HepG2 (cell line): ENCODE measurements around the gene MARF1. TPM values are rescaled to one million over a fixed set of nuclear protein-coding genes. Genes with fewer than 3 reads are reported as not detected.

ENCODE experiments used
- AHR ChIP-seq: IDR thresholded peaks from 2 replicates; pipeline ENCODE4 v1.6.1; 2018; ENCODE audit warnings: missing genetic modification reagents, missing compliant biosample characterization
- ATF7 ChIP-seq, 2 experiments: fragments of 450-650 bp in 1 of 2; sonication (generic) in 1 of 2; formaldehyde crosslinking in 1 of 2; IDR thresholded peaks; 2 replicates each; pipeline versions ENCODE4 v1.4.0 to v1.6.1; 2016 to 2020; ENCODE audit warnings: antibody characterized with exemption in 1 of 2, mild to moderate bottlenecking in 1 of 2, missing genetic modification reagents in 1 of 2
- EHMT2 ChIP-seq: fragments of 200-600 bp; sonication (generic); IDR thresholded peaks from 2 replicates; pipeline ENCODE4 v1.7.0; 2017; ENCODE audit warnings: antibody characterized with exemption, low read depth, low read length, borderline replicate concordance
- HES4 ChIP-seq: sonication (generic); formaldehyde crosslinking; IDR thresholded peaks from 2 replicates; pipeline ENCODE4 v1.9.0; 2021; ENCODE audit warnings: mild to moderate bottlenecking, missing genetic modification reagents, borderline replicate concordance
- TBL1XR1 ChIP-seq: fragments of 150-350 bp; IDR thresholded peaks from 2 replicates; pipeline ENCODE4 v1.6.1; 2014; ENCODE audit warnings: borderline replicate concordance, low read length; ENCODE audit not compliant: partially characterized antibody
- TCF12 ChIP-seq, 2 experiments: fragments of 450-650 bp in 1 of 2; sonication (generic) in 1 of 2; formaldehyde crosslinking in 1 of 2; IDR thresholded peaks; 2 replicates each; pipeline versions ENCODE4 v1.6.1 to v1.8.0; 2017 to 2022; ENCODE audit warnings: antibody characterized with exemption in 1 of 2, mild to moderate bottlenecking in 1 of 2, missing genetic modification reagents in 1 of 2, moderate library complexity in 1 of 2
- THYN1 ChIP-seq: sonication (generic); formaldehyde crosslinking; IDR thresholded peaks from 2 replicates; pipeline ENCODE4 v1.8.1; 2023; ENCODE audit warnings: low read depth, mild to moderate bottlenecking, moderate library complexity, missing genetic modification reagents, borderline replicate concordance
- ZNF549 ChIP-seq: sonication (generic); formaldehyde crosslinking; IDR thresholded peaks from 2 replicates; pipeline ENCODE4 v1.5.0; 2020; ENCODE audit warnings: missing genetic modification reagents
- polyA plus RNA-seq, 8 experiments: library from polyadenylated mRNA; depleted of rRNA in 3 of 8; stranded (reverse) in 7 of 8; unstranded in 1 of 8; fragments of >200 nt; fragmentation: Illumina TruSeq in 4 of 8; extraction: Trizol in 4 of 8; gene quantifications; 2 replicates each; pipeline versions ENCODE4 v1.2.1 to v1.2.3, GENCODE V29; 2011 to 2016; ENCODE audit warnings: low read depth in 4 of 8, missing spikeins in 1 of 8, mixed read lengths in 1 of 8; ENCODE audit not compliant: insufficient read depth in 1 of 8
- total RNA-seq, 5 experiments: library from RNA; depleted of rRNA; stranded (reverse); fragments of >200 nt; fragmentation: Illumina TruSeq; extraction: Trizol; gene quantifications; 2 replicates each; pipeline ENCODE4 v1.2.3, GENCODE V29; 2016; ENCODE audit warnings: low read depth in 1 of 5
- TF ChIP-seq, protein P1 (sequence below): sonication (generic); formaldehyde crosslinking; conservative IDR thresholded peaks from 2 replicates; pipeline ENCODE4 v1.4.0; 2020; ENCODE audit warnings: mild to moderate bottlenecking, missing genetic modification reagents, moderate library complexity
- TF ChIP-seq, protein P2 (sequence below): sonication (generic); formaldehyde crosslinking; IDR thresholded peaks from 2 replicates; pipeline ENCODE4 v1.8.1; 2022; ENCODE audit warnings: low read depth, mild to moderate bottlenecking, missing genetic modification reagents
- TF ChIP-seq, protein P3 (sequence below): sonication (generic); formaldehyde crosslinking; IDR thresholded peaks from 2 replicates; pipeline ENCODE4; 2020; ENCODE audit warnings: missing genetic modification reagents, mild to moderate bottlenecking, borderline replicate concordance
- TF ChIP-seq, protein P4 (sequence below): IDR thresholded peaks from 2 replicates; pipeline ENCODE4 v1.6.1; 2016; ENCODE audit warnings: low read depth, missing genetic modification reagents, missing compliant biosample characterization

The MARF1 gene
- total and polyA plus RNA-seq, 2 of the 13 experiments (the other 11 are each of a cell fraction or from before 2014, with no cell fraction given), result 8.7 to 20.7 TPM

DNA sequence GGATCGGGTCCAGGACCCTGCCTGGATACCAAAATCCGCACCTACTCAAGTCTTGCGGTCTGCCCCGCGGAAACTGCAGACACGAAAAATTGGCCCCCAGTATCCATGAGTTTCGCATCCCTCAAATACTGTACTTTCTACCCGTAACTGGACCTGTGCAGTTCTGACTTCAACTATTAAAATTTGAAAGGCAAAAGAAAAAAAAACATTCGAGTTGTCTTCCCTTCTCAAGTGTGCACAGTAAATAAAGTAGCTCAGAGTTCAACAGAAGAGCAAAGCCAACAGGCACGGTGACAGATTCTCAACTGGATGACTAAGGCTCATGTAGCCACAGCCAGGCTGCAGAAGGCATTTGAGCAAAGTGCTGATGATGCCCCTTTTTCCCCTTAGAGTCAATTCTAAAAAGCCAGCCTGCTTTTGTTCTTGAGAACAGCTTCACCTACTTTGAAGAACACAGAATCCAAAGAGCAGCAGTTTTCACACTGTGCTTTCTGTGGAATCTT is 32.5 kb downstream of the MARF1 start (continued):
- TF ChIP-seq, protein P1, sequence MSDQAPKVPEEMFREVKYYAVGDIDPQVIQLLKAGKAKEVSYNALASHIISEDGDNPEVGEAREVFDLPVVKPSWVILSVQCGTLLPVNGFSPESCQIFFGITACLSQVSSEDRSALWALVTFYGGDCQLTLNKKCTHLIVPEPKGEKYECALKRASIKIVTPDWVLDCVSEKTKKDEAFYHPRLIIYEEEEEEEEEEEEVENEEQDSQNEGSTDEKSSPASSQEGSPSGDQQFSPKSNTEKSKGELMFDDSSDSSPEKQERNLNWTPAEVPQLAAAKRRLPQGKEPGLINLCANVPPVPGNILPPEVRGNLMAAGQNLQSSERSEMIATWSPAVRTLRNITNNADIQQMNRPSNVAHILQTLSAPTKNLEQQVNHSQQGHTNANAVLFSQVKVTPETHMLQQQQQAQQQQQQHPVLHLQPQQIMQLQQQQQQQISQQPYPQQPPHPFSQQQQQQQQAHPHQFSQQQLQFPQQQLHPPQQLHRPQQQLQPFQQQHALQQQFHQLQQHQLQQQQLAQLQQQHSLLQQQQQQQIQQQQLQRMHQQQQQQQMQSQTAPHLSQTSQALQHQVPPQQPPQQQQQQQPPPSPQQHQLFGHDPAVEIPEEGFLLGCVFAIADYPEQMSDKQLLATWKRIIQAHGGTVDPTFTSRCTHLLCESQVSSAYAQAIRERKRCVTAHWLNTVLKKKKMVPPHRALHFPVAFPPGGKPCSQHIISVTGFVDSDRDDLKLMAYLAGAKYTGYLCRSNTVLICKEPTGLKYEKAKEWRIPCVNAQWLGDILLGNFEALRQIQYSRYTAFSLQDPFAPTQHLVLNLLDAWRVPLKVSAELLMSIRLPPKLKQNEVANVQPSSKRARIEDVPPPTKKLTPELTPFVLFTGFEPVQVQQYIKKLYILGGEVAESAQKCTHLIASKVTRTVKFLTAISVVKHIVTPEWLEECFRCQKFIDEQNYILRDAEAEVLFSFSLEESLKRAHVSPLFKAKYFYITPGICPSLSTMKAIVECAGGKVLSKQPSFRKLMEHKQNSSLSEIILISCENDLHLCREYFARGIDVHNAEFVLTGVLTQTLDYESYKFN (CRISPR knock-in tag), result peak; percentile 96
- TF ChIP-seq, protein P2, sequence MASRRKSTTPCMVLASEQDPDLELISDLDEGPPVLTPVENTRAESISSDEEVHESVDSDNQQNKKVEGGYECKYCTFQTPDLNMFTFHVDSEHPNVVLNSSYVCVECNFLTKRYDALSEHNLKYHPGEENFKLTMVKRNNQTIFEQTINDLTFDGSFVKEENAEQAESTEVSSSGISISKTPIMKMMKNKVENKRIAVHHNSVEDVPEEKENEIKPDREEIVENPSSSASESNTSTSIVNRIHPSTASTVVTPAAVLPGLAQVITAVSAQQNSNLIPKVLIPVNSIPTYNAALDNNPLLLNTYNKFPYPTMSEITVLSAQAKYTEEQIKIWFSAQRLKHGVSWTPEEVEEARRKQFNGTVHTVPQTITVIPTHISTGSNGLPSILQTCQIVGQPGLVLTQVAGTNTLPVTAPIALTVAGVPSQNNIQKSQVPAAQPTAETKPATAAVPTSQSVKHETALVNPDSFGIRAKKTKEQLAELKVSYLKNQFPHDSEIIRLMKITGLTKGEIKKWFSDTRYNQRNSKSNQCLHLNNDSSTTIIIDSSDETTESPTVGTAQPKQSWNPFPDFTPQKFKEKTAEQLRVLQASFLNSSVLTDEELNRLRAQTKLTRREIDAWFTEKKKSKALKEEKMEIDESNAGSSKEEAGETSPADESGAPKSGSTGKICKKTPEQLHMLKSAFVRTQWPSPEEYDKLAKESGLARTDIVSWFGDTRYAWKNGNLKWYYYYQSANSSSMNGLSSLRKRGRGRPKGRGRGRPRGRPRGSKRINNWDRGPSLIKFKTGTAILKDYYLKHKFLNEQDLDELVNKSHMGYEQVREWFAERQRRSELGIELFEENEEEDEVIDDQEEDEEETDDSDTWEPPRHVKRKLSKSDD, result no peak
- TF ChIP-seq EHMT2 (no peak), ATF7 (IDR thresholded peaks at IDR 0.05) (no peak), ATF7 (CRISPR knock-in tag; IDR thresholded peaks at IDR 0.05) (peak; percentile 44; the same call in 1 of the 2 replicates), TCF12 (IDR thresholded peaks at IDR 0.05) (no peak), TCF12 (CRISPR knock-in tag; IDR thresholded peaks at IDR 0.05) (0 out of 2 replicates have a peak, but pooled peaks have one; percentile 15), ZNF549 (CRISPR knock-in tag) (no peak), THYN1 (CRISPR knock-in tag) (no peak), AHR (CRISPR knock-in tag) (no peak), TBL1XR1 (peak; percentile 59), HES4 (CRISPR knock-in tag) (no peak)
- TF ChIP-seq, protein P3, sequence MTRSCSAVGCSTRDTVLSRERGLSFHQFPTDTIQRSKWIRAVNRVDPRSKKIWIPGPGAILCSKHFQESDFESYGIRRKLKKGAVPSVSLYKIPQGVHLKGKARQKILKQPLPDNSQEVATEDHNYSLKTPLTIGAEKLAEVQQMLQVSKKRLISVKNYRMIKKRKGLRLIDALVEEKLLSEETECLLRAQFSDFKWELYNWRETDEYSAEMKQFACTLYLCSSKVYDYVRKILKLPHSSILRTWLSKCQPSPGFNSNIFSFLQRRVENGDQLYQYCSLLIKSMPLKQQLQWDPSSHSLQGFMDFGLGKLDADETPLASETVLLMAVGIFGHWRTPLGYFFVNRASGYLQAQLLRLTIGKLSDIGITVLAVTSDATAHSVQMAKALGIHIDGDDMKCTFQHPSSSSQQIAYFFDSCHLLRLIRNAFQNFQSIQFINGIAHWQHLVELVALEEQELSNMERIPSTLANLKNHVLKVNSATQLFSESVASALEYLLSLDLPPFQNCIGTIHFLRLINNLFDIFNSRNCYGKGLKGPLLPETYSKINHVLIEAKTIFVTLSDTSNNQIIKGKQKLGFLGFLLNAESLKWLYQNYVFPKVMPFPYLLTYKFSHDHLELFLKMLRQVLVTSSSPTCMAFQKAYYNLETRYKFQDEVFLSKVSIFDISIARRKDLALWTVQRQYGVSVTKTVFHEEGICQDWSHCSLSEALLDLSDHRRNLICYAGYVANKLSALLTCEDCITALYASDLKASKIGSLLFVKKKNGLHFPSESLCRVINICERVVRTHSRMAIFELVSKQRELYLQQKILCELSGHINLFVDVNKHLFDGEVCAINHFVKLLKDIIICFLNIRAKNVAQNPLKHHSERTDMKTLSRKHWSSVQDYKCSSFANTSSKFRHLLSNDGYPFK (CRISPR knock-in tag), result no peak
- TF ChIP-seq, protein P4, sequence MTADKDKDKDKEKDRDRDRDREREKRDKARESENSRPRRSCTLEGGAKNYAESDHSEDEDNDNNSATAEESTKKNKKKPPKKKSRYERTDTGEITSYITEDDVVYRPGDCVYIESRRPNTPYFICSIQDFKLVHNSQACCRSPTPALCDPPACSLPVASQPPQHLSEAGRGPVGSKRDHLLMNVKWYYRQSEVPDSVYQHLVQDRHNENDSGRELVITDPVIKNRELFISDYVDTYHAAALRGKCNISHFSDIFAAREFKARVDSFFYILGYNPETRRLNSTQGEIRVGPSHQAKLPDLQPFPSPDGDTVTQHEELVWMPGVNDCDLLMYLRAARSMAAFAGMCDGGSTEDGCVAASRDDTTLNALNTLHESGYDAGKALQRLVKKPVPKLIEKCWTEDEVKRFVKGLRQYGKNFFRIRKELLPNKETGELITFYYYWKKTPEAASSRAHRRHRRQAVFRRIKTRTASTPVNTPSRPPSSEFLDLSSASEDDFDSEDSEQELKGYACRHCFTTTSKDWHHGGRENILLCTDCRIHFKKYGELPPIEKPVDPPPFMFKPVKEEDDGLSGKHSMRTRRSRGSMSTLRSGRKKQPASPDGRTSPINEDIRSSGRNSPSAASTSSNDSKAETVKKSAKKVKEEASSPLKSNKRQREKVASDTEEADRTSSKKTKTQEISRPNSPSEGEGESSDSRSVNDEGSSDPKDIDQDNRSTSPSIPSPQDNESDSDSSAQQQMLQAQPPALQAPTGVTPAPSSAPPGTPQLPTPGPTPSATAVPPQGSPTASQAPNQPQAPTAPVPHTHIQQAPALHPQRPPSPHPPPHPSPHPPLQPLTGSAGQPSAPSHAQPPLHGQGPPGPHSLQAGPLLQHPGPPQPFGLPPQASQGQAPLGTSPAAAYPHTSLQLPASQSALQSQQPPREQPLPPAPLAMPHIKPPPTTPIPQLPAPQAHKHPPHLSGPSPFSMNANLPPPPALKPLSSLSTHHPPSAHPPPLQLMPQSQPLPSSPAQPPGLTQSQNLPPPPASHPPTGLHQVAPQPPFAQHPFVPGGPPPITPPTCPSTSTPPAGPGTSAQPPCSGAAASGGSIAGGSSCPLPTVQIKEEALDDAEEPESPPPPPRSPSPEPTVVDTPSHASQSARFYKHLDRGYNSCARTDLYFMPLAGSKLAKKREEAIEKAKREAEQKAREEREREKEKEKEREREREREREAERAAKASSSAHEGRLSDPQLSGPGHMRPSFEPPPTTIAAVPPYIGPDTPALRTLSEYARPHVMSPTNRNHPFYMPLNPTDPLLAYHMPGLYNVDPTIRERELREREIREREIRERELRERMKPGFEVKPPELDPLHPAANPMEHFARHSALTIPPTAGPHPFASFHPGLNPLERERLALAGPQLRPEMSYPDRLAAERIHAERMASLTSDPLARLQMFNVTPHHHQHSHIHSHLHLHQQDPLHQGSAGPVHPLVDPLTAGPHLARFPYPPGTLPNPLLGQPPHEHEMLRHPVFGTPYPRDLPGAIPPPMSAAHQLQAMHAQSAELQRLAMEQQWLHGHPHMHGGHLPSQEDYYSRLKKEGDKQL (CRISPR knock-in tag), result 0 out of 2 replicates have a peak, but pooled peaks have one; percentile 37
